Measurements from ENCODE around the gene CAPN5.
"Not testable (repeated sequence)": the region's sequence is repeated elsewhere in the genome, so short reads cannot be mapped to it uniquely, and the experiment has no call there.

CAPN5 gene

GRCh38 chr11:77066229-77067042 lies at the start of gene CAPN5:
CAPN5 (plus strand) TSS chr11:77066971; CDS start chr11:77084887, 17,916 bp downstream.
- in situ Hi-C loops (cut with MboI; ENCODE audit: low pct_unique_long_range_greater_than_20kb, low sequenced_read_pairs) = no loop called here
- peak; percentile 92 for DNase-seq

- in situ Hi-C loops (cut with MboI; ENCODE audit: low pct_unique_long_range_greater_than_20kb, low sequenced_read_pairs); DNase-seq: not testable (repeated sequence)
Observed at GRCh38 chr11:77018396-77018924, 48.3 kb upstream of the CAPN5 start.

GRCh38 chr11:77019976-77020595 lies 46.7 kb upstream of the CAPN5 start:
- in situ Hi-C loops (cut with MboI; ENCODE audit: low pct_unique_long_range_greater_than_20kb, low sequenced_read_pairs) = no loop called here
- DNase-seq = no peak

GRCh38 chr11:77020734-77021133 lies 46.0 kb upstream of the CAPN5 start:
- in situ Hi-C loops (cut with MboI; ENCODE audit: low pct_unique_long_range_greater_than_20kb, low sequenced_read_pairs) = no loop called here
- DNase-seq = no peak

- DNase-seq = no peak
- in situ Hi-C loops (cut with MboI; ENCODE audit: low pct_unique_long_range_greater_than_20kb, low sequenced_read_pairs) = no loop called here
Observed at GRCh38 chr11:77024745-77025144, 42.0 kb upstream of the CAPN5 start.

- in situ Hi-C loops (cut with MboI; ENCODE audit: low pct_unique_long_range_greater_than_20kb, low sequenced_read_pairs) = no loop called here
- no peak for DNase-seq
Observed at GRCh38 chr11:77026221-77026620, 40.5 kb upstream of the CAPN5 start.

- no peak for DNase-seq
- in situ Hi-C loops (cut with MboI; ENCODE audit: low pct_unique_long_range_greater_than_20kb, low sequenced_read_pairs) = no loop called here
Observed at GRCh38 chr11:77026743-77027142, 40.0 kb upstream of the CAPN5 start.

GRCh38 chr11:77027275-77027674 lies 39.5 kb upstream of the CAPN5 start:
- no peak for DNase-seq
- in situ Hi-C loops (cut with MboI; ENCODE audit: low pct_unique_long_range_greater_than_20kb, low sequenced_read_pairs) = no loop called here

- in situ Hi-C loops (cut with MboI; ENCODE audit: low pct_unique_long_range_greater_than_20kb, low sequenced_read_pairs) = no loop called here
Observed at GRCh38 chr11:77029829-77030228, 36.9 kb upstream of the CAPN5 start.

GRCh38 chr11:77030834-77031414 lies 35.8 kb upstream of the CAPN5 start:
- in situ Hi-C loops (cut with MboI; ENCODE audit: low pct_unique_long_range_greater_than_20kb, low sequenced_read_pairs) = no loop called here
- DNase-seq = no peak

More at GRCh38 chr11:77029829-77030228, 36.9 kb upstream of the CAPN5 start:
- DNase-seq = no peak

GRCh38 chr11:77031599-77031998 lies 35.2 kb upstream of the CAPN5 start:
- DNase-seq = no peak
- in situ Hi-C loops (cut with MboI; ENCODE audit: low pct_unique_long_range_greater_than_20kb, low sequenced_read_pairs) = no loop called here

- in situ Hi-C loops (cut with MboI; ENCODE audit: low pct_unique_long_range_greater_than_20kb, low sequenced_read_pairs) = no loop called here
Observed at GRCh38 chr11:77035039-77035438, 31.7 kb upstream of the CAPN5 start.

GRCh38 chr11:77035580-77035979 lies 31.2 kb upstream of the CAPN5 start:
- no peak for DNase-seq

More at GRCh38 chr11:77035039-77035438, 31.7 kb upstream of the CAPN5 start:
- DNase-seq = no peak

GRCh38 chr11:77036398-77036797 lies 30.4 kb upstream of the CAPN5 start:
- in situ Hi-C loops (cut with MboI; ENCODE audit: low pct_unique_long_range_greater_than_20kb, low sequenced_read_pairs) = no loop called here
- DNase-seq = no peak

More at GRCh38 chr11:77035580-77035979, 31.2 kb upstream of the CAPN5 start:
- in situ Hi-C loops (cut with MboI; ENCODE audit: low pct_unique_long_range_greater_than_20kb, low sequenced_read_pairs) = no loop called here

GRCh38 chr11:77037057-77037456 lies 29.7 kb upstream of the CAPN5 start:
- in situ Hi-C loops (cut with MboI; ENCODE audit: low pct_unique_long_range_greater_than_20kb, low sequenced_read_pairs) = no loop called here
- no peak for DNase-seq

GRCh38 chr11:77038029-77038824 lies 28.5 kb upstream of the CAPN5 start:
- in situ Hi-C loops (cut with MboI; ENCODE audit: low pct_unique_long_range_greater_than_20kb, low sequenced_read_pairs) = no loop called here
- DNase-seq = peak; percentile 12

GRCh38 chr11:77038825-77039326 lies 27.9 kb upstream of the CAPN5 start:
- in situ Hi-C loops (cut with MboI; ENCODE audit: low pct_unique_long_range_greater_than_20kb, low sequenced_read_pairs) = no loop called here
- peak; percentile 28 for DNase-seq

GRCh38 chr11:77039491-77040400 lies 27.0 kb upstream of the CAPN5 start:
- no peak for DNase-seq
- in situ Hi-C loops (cut with MboI; ENCODE audit: low pct_unique_long_range_greater_than_20kb, low sequenced_read_pairs) = no loop called here

All from KBM-7 (cell line).